Stomach (tissue), 9 donors: ENCODE measurements around the gene MRPL33. TPM values are rescaled to one million over a fixed set of nuclear protein-coding genes. Genes with fewer than 3 reads are reported as not detected.

Experiments
- DNase-seq, 2 donors: peaks; one replicate each; pipeline versions ENCODE4 v3.0.0 to v3.0.0-alpha.2; 2013 to 2019
- H3K27ac ChIP-seq, 5 donors: fragments of 200-600 bp in 4 of 5; sonication (generic) in 4 of 5; one replicate each; pipeline ENCODE4 v1.5.1; 2013 to 2019; ENCODE audit warnings: mild to moderate bottlenecking in 1 of 5, moderate library complexity in 1 of 5
- H3K27me3 ChIP-seq, 3 donors: fragments of 200-600 bp; sonication (generic); one replicate each; pipeline ENCODE4 v1.5.1; 2017 to 2019; ENCODE audit warnings: mixed run types in 1 of 3
- H3K36me3 ChIP-seq, 4 donors: fragments of 200-600 bp; sonication (generic); 1 replicate in 3 of 4; 2 replicates in 1 of 4; pipeline ENCODE4 v1.5.1; 2016 to 2019
- H3K4me1 ChIP-seq, 4 donors: fragments of 200-600 bp; sonication (generic); one replicate each; pipeline ENCODE4 v1.5.1; 2016 to 2019
- H3K4me3 ChIP-seq, 4 donors: fragments of 200-600 bp; sonication (generic) in 3 of 4; one replicate each; pipeline ENCODE4 v1.5.1; 2016 to 2019; ENCODE audit warnings: mild to moderate bottlenecking in 1 of 4
- H3K9me3 ChIP-seq, 4 donors: fragments of 200-600 bp; sonication (generic); one replicate each; pipeline ENCODE4 v1.5.1; 2016 to 2019
- CTCF ChIP-seq, 7 experiments: fragments of 450-650 bp in 4 of 7; fragments of 200-600 bp in 3 of 7; sonication (generic) in 3 of 7; IDR thresholded peaks; one replicate each; pipeline ENCODE4 v1.5.1; 2016 to 2019; ENCODE audit warnings: antibody characterized with exemption in 7 of 7, control low read depth in 2 of 7, mild to moderate bottlenecking in 1 of 7
- EP300 ChIP-seq: sonication (generic); formaldehyde crosslinking; IDR thresholded peaks from one replicate; pipeline ENCODE4 v1.6.1; 2017; ENCODE audit warnings: antibody characterized with exemption
- POLR2A ChIP-seq, 4 donors: fragments of 450-650 bp; IDR thresholded peaks; one replicate each; pipeline ENCODE4 v1.6.1; 2016; ENCODE audit warnings: antibody characterized with exemption in 4 of 4, control low read depth in 2 of 4, mild to moderate bottlenecking in 1 of 4, moderate library complexity in 1 of 4
- POLR2AphosphoS5 ChIP-seq, 3 donors: sonication (generic); formaldehyde crosslinking; IDR thresholded peaks; one replicate each; pipeline ENCODE4 v1.6.1; 2016; ENCODE audit warnings: antibody characterized with exemption in 3 of 3
- whole genome bisulfite sequencing, 5 donors: extraction: QIAGEN DNeasy Blood & Tissue Kit in 3 of 5; methylation state at CpG; one replicate each; pipeline versions ENCODE4 v1.1.5 to v1.1.7; 2013 to 2018; 5-methylcytosine and 5-hydroxymethylcytosine counted together
- intact Hi-C: fragments of 100-400 bp; cut with DNase I; formaldehyde crosslinking; loops from one replicate; pipeline ENCODE4 v1.15.1; 2023; ENCODE audit warnings: low total_unique reads
- polyA plus RNA-seq, 3 donors: library from polyadenylated mRNA; stranded (reverse); fragments of 200-250 nt; gene quantifications; one replicate each; pipeline ENCODE4 v1.2.3, GENCODE V29; 2013
- total RNA-seq, 5 donors: library from RNA; depleted of rRNA; stranded (reverse); fragments of >200 nt; gene quantifications; one replicate each; pipeline versions ENCODE4 v1.1.0 to v1.2.3, GENCODE V29; 2014 to 2016
- donor health status: healthy with polysubstance abuse.
- donor health status: Bipolar disorder and iron deficiency.
- donor health status: healthy.

Gene MRPL33
- total and polyA plus RNA-seq, 8 donors = 8.2 to 268 (median 135) TPM

DNA sequence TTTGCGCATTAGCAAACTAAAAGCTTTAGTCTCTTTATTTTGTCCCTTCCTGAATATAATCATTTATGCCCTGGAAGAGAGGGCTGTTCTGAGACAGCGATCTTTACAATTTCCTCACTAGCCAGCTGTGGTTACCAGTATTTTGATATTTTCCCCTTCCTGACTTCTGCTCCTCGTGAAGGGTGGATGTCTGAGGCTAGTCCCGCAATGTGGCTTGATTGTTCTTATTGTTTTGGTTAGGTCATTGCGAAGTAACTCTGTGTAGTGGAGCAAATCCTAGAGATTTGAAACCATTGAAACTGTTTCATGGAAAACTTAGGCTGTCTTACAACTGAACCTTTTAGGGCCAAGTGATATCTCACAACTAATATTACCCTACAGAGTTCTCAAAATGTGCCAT is 2.4 kb downstream of the MRPL33 start:
- H3K4me3 ChIP-seq = peak overlapping the region in 2 of 4 donors; percentile 79 to 88
- no peaks in the 10 kb centered on the region for H3K27me3 ChIP-seq
- 68 to 85% (median 76%) methylated on average over 5 of the region's 5 CpGs for WGBS, 5 donors

GRCh38 chr2:27776097-27776496 is 4.6 kb downstream of the MRPL33 start:
- DNase-seq = no peak
- Histone ChIP-seq H3K4me3 (no peak overlapping the region), H3K27ac (peak overlapping the region in 2 of 5 donors; percentile 31 to 81), H3K27me3 (no peaks in the 10 kb centered on the region), H3K36me3 (peaks cover 0 to 58% (median 32%) of the 10 kb centered on the region in 4 donors), H3K4me1 (peaks cover 17 to 77% (median 52%) of the 10 kb centered on the region in 4 donors), H3K9me3 (no peaks in the 10 kb centered on the region)
- intact Hi-C loops = no loop called here
- no peak for TF ChIP-seq CTCF (IDR thresholded peaks at IDR 0.05)
- TF ChIP-seq POLR2AphosphoS5 (IDR thresholded peaks at IDR 0.05) = no peak
- no peak for TF ChIP-seq POLR2A (IDR thresholded peaks at IDR 0.05)
- no peak for TF ChIP-seq EP300
- WGBS, 5 donors = 45 to 56% (median 47%) methylated on average over 8 of the region's 8 CpGs

More for the DNA sequence above, 2.4 kb downstream of the MRPL33 start:
- Histone ChIP-seq H3K4me1 (peaks cover 17 to 72% (median 50%) of the 10 kb centered on the region in 4 donors), H3K27ac (peak overlapping the region in 3 of 5 donors; percentile 4 to 96 (median 18)), H3K36me3 (peaks cover 0 to 42% (median 19%) of the 10 kb centered on the region in 4 donors), H3K9me3 (no peaks in the 10 kb centered on the region)
- DNase-seq = no peak
- TF ChIP-seq POLR2AphosphoS5 (IDR thresholded peaks at IDR 0.05) (no peak), CTCF (IDR thresholded peaks at IDR 0.05) (no peak), POLR2A (IDR thresholded peaks at IDR 0.05) (no peak), EP300 (no peak)
- intact Hi-C loops = no loop called here

DNA sequence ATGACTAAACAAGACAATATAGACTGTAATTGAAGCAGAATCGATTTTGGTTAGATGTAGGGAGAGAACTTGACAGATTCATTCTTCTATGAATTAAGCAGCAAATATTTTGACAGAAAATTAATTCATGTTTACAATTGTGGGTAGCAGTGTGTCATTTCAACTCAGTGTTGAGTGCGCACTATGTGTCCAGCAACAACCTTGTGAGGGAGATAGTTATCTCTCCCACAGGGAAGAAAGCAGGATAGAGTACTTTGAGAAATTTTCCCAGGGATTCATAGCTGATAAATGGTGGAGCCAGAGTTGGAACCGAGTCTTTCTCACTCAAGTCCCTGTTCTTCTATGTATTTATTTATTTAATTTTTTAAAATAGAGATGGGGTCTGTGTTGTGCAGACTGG is 5.2 kb downstream of the MRPL33 start:
- peaks cover 0 to 58% (median 32%) of the 10 kb centered on the region in 4 donors for H3K36me3 ChIP-seq
- H3K9me3 ChIP-seq = no peaks in the 10 kb centered on the region
- H3K27ac ChIP-seq = peak overlapping the region in 2 of 5 donors; percentile 31 to 81
- WGBS, 5 donors = 82 to 96% (median 88%) methylated on average over 3 of the region's 3 CpGs
- H3K4me1 ChIP-seq = peaks cover 17 to 76% (median 51%) of the 10 kb centered on the region in 4 donors
- H3K4me3 ChIP-seq = no peak overlapping the region
- intact Hi-C loops = no loop called here
- TF ChIP-seq CTCF (IDR thresholded peaks at IDR 0.05) (no peak), POLR2AphosphoS5 (IDR thresholded peaks at IDR 0.05) (no peak), EP300 (no peak), POLR2A (IDR thresholded peaks at IDR 0.05) (no peak)
- no peaks in the 10 kb centered on the region for H3K27me3 ChIP-seq
- DNase-seq = no peak

GRCh38 chr2:27779417-27780055 is 8.0 kb downstream of the MRPL33 start:
- intact Hi-C loops = no loop called here
- Histone ChIP-seq H3K4me3 (no peak overlapping the region), H3K9me3 (no peaks in the 10 kb centered on the region), H3K27ac (peak overlapping the region in 4 of 5 donors; percentile 39 to 81 (median 60)), H3K27me3 (no peaks in the 10 kb centered on the region), H3K4me1 (peaks cover 0 to 50% (median 26%) of the 10 kb centered on the region in 4 donors), H3K36me3 (peaks cover 0 to 57% (median 28%) of the 10 kb centered on the region in 4 donors)
- DNase-seq = no peak
- WGBS, 5 donors = 73 to 80% (median 77%) methylated on average over 5 of the region's 5 CpGs
- no peak for TF ChIP-seq POLR2AphosphoS5 (IDR thresholded peaks at IDR 0.05)
- TF ChIP-seq EP300 = no peak
- TF ChIP-seq POLR2A (IDR thresholded peaks at IDR 0.05) = no peak
- TF ChIP-seq CTCF (IDR thresholded peaks at IDR 0.05) = no peak
